CD14-positive monocyte (primary cell): ENCODE measurements around the gene PRPF40B. TPM values are rescaled to one million over a fixed set of nuclear protein-coding genes. Genes with fewer than 3 reads are reported as not detected.

Source experiments
- DNase-seq, 3 donors: peaks; one replicate each; pipeline ENCODE4 v3.0.0-alpha.2; 2011 to 2022
- H2AFZ ChIP-seq: 2 replicates; pipeline ENCODE4 v1.6.0; 2012; ENCODE audit warnings: mild to moderate bottlenecking, low read depth, low read length, inconsistent platforms; ENCODE audit not compliant: insufficient read depth, poor library complexity, severe bottlenecking
- H3K27ac ChIP-seq, 2 donors: 1 replicate in 1 of 2; 2 replicates in 1 of 2; pipeline ENCODE4 v1.5.1; 2012 to 2013; ENCODE audit warnings: low read length in 2 of 2, control low read depth in 1 of 2, inconsistent platforms in 1 of 2, low read depth in 1 of 2, mild to moderate bottlenecking in 1 of 2
- H3K27me3 ChIP-seq, 2 donors: one replicate each; pipeline versions ENCODE4 v1.6.0 to v1.6.1; 2011 to 2013; ENCODE audit warnings: low read length in 2 of 2; ENCODE audit not compliant: control insufficient read depth in 2 of 2, insufficient read depth in 2 of 2
- H3K36me3 ChIP-seq, 2 donors: replicated peaks in 1 of 2; 1 replicate in 1 of 2; 2 replicates in 1 of 2; pipeline versions ENCODE4 v1.5.1 to v1.6.1; 2012 to 2013; ENCODE audit warnings: low read length in 2 of 2, control low read depth in 1 of 2, inconsistent platforms in 1 of 2, mild to moderate bottlenecking in 1 of 2; ENCODE audit not compliant: insufficient read depth in 2 of 2, control insufficient read depth in 1 of 2
- H3K4me1 ChIP-seq, 2 donors: 1 replicate in 1 of 2; 2 replicates in 1 of 2; pipeline versions ENCODE4 v1.5.1 to v1.6.1; 2012 to 2013; ENCODE audit warnings: low read length in 2 of 2, control low read depth in 1 of 2, inconsistent platforms in 1 of 2, mild to moderate bottlenecking in 1 of 2, moderate library complexity in 1 of 2; ENCODE audit not compliant: insufficient read depth in 2 of 2, control insufficient read depth in 1 of 2
- H3K4me2 ChIP-seq: replicated peaks from 2 replicates; pipeline ENCODE3; 2012; ENCODE audit warnings: low read length, moderate library complexity, mild to moderate bottlenecking; ENCODE audit not compliant: poor library complexity, severe bottlenecking; ENCODE audit errors: extremely low read depth
- H3K4me3 ChIP-seq, 3 experiments: fragments of 200-600 bp in 1 of 3; sonication (generic) in 1 of 3; replicated peaks in 1 of 3; 1 replicate in 2 of 3; 2 replicates in 1 of 3; pipeline ENCODE4 v1.5.1; 2011 to 2013; ENCODE audit warnings: low read length in 3 of 3, mild to moderate bottlenecking in 3 of 3, control low read depth in 2 of 3, low read depth in 2 of 3, inconsistent platforms in 1 of 3, moderate library complexity in 1 of 3
- H3K79me2 ChIP-seq: 2 replicates; pipeline ENCODE4 v1.6.0; 2012; ENCODE audit warnings: mild to moderate bottlenecking, control low read depth, inconsistent platforms, low read length, moderate library complexity; ENCODE audit not compliant: insufficient read depth
- H3K9ac ChIP-seq: 2 replicates; pipeline ENCODE4 v1.6.0; 2017; ENCODE audit warnings: low read length, mild to moderate bottlenecking; ENCODE audit not compliant: insufficient read depth, poor library complexity, severe bottlenecking
- H3K9me3 ChIP-seq, 2 donors: replicated peaks in 1 of 2; 1 replicate in 1 of 2; 2 replicates in 1 of 2; pipeline versions ENCODE4 v1.5.1 to v1.6.1; 2012 to 2013; ENCODE audit warnings: low read length in 2 of 2, control low read depth in 1 of 2; ENCODE audit not compliant: control insufficient read depth in 1 of 2, insufficient read depth in 1 of 2
- H4K20me1 ChIP-seq: 2 replicates; pipeline ENCODE4 v1.6.0; 2012; ENCODE audit warnings: mild to moderate bottlenecking, low read length, control low read depth, moderate library complexity; ENCODE audit not compliant: insufficient read depth
- H3K27ac Mint-ChIP-seq, 7 donors: one replicate each; pipeline ENCODE4 v1.8.0; 2020; ENCODE audit warnings: mild to moderate bottlenecking in 7 of 7, mixed read lengths in 7 of 7, moderate library complexity in 6 of 7, inconsistent platforms in 2 of 7
- H3K27me3 Mint-ChIP-seq, 3 donors: one replicate each; pipeline ENCODE4 v1.8.0; 2021 to 2022; ENCODE audit warnings: low read depth in 3 of 3, mild to moderate bottlenecking in 3 of 3, mixed read lengths in 3 of 3, moderate library complexity in 3 of 3, inconsistent platforms in 1 of 3
- H3K36me3 Mint-ChIP-seq, 2 donors: one replicate each; pipeline ENCODE4 v1.8.0; 2020; ENCODE audit warnings: mixed read lengths in 2 of 2, inconsistent platforms in 1 of 2, mild to moderate bottlenecking in 1 of 2
- H3K4me1 Mint-ChIP-seq: one replicate; pipeline ENCODE4 v1.8.0; 2020; ENCODE audit warnings: mild to moderate bottlenecking, mixed read lengths
- H3K4me3 Mint-ChIP-seq, 2 donors: one replicate each; pipeline ENCODE4 v1.8.0; 2020; ENCODE audit warnings: mild to moderate bottlenecking in 2 of 2, mixed read lengths in 2 of 2, moderate library complexity in 1 of 2
- H3K9me3 Mint-ChIP-seq, 7 donors: one replicate each; pipeline ENCODE4 v1.8.0; 2020 to 2022; ENCODE audit warnings: mixed read lengths in 7 of 7, mild to moderate bottlenecking in 6 of 7, moderate library complexity in 6 of 7, inconsistent platforms in 2 of 7
- CTCF ChIP-seq: fragments of 200-600 bp; IDR thresholded peaks from one replicate; pipeline ENCODE4 v1.8.0; 2022; ENCODE audit warnings: antibody characterized with exemption, mild to moderate bottlenecking
- WGBS: methylation state at CpG from one replicate; pipeline ENCODE4 v1.1.5; 2013; ENCODE audit warnings: missing lambda C conversion rate; ENCODE audit not compliant: insufficient coverage; 5-methylcytosine and 5-hydroxymethylcytosine counted together
- intact Hi-C, 2 donors: fragments of 100-400 bp; cut with micrococcal nuclease; formaldehyde crosslinking; loops; one replicate each; pipeline versions ENCODE4 v1.15.0 to v1.15.1; 2023
- polyA plus RNA-seq, 3 donors: library from polyadenylated mRNA; depleted of rRNA in 1 of 3; unstranded in 2 of 3; stranded (reverse) in 1 of 3; fragments of 300-500 nt in 2 of 3; fragments of >200 nt in 1 of 3; fragmentation: Illumina TruSeq in 2 of 3; gene quantifications; 1 replicate in 2 of 3; 2 replicates in 1 of 3; pipeline ENCODE4 v1.2.3, GENCODE V29; 2012 to 2021

PRPF40B gene
- polyA plus RNA-seq, 3 donors, result 0.14 to 1.3 (median 0.57) TPM

GRCh38 chr12:49644620-49644994 is 21.2 kb downstream of the PRPF40B start:
- peak; percentile 72 to 87 (median 82) for DNase-seq
- H3K4me3 Mint-ChIP-seq, result no peak overlapping the region
- peak overlapping the region in 4 of 7 donors; percentile 35 to 66 (median 50) for H3K27ac Mint-ChIP-seq
- Histone ChIP-seq H4K20me1 (no peaks in the 10 kb centered on the region), H3K27me3 (no peaks in the 10 kb centered on the region), H3K4me1 (peaks cover 4 to 6% of the 10 kb centered on the region in 2 donors), H3K4me2 (no peak overlapping the region), H3K9me3 (no peaks in the 10 kb centered on the region), H3K36me3 (peaks cover 11 to 28% of the 10 kb centered on the region in 2 donors), H3K4me3 (no peak overlapping the region), H3K9ac (no peak overlapping the region), H3K27ac (no peak overlapping the region), H2AFZ (no peak overlapping the region), H3K79me2 (no peaks in the 10 kb centered on the region)
- intact Hi-C loops, result loop anchor here (1.0 kb wide), 1 partner anchor 63 kb away; the partner anchor contains the start of gene FMNL3 (in 2 of the 2)
- H3K9me3 Mint-ChIP-seq, result no peaks in the 10 kb centered on the region
- peaks cover 0 to 3% (median 1%) of the 10 kb centered on the region in 3 donors for H3K27me3 Mint-ChIP-seq
- peak; percentile 97 for TF ChIP-seq CTCF
- no CpG with 5 or more reads among the region's 2 CpGs for WGBS
- peaks cover 8% of the 10 kb centered on the region for H3K4me1 Mint-ChIP-seq
- peaks cover 35 to 38% of the 10 kb centered on the region in 2 donors for H3K36me3 Mint-ChIP-seq

- Histone ChIP-seq H3K4me3 (no peak overlapping the region), H2AFZ (no peak overlapping the region), H4K20me1 (no peaks in the 10 kb centered on the region), H3K79me2 (no peaks in the 10 kb centered on the region), H3K27ac (no peak overlapping the region), H3K9ac (no peak overlapping the region), H3K36me3 (peaks cover 18 to 35% of the 10 kb centered on the region in 2 donors), H3K9me3 (no peaks in the 10 kb centered on the region), H3K4me1 (peaks cover 4 to 6% of the 10 kb centered on the region in 2 donors), H3K4me2 (no peak overlapping the region), H3K27me3 (no peaks in the 10 kb centered on the region)
- no peaks in the 10 kb centered on the region for H3K9me3 Mint-ChIP-seq
- H3K36me3 Mint-ChIP-seq, result peaks cover 43 to 45% of the 10 kb centered on the region in 2 donors
- intact Hi-C loops, result no loop called here
- no peak overlapping the region for H3K4me3 Mint-ChIP-seq
- H3K4me1 Mint-ChIP-seq, result peaks cover 8% of the 10 kb centered on the region
- no peak for TF ChIP-seq CTCF
- H3K27me3 Mint-ChIP-seq, result peaks cover 0 to 3% (median 1%) of the 10 kb centered on the region in 3 donors
- 98% methylated on average over 6 of the region's 6 CpGs for WGBS
- no peak for DNase-seq
- no peak overlapping the region for H3K27ac Mint-ChIP-seq
Observed at GRCh38 chr12:49645146-49646039, 22.0 kb downstream of the PRPF40B start.
